ENCODE results near the gene SLCO2B1. TPM values are rescaled to one million over a fixed set of nuclear protein-coding genes. Genes with fewer than 3 reads are reported as not detected.

The SLCO2B1 gene
- total and polyA plus RNA-seq, 2 of the 8 experiments (the other 6 are each of a cell fraction or from before 2014, with no cell fraction given): 0.03 TPM; not detected in 1

GRCh38 chr11:75189108-75189507 lies 38.2 kb downstream of the SLCO2B1 start (continued):
- TF ChIP-seq CHD7 (IDR thresholded peaks at IDR 0.05; ENCODE audit: insufficient replicate concordance, low read length): no peak
- no peak for TF ChIP-seq SIN3A (conservative IDR thresholded peaks at IDR 0.05 in 1 of 2, IDR thresholded peaks at IDR 0.05 in 1 of 2; ENCODE audit: low read depth in 1 of 2, low read length in 2 of 2)
- no peak for TF ChIP-seq EP300 (IDR thresholded peaks at IDR 0.05; ENCODE audit: borderline replicate concordance in 1 of 2, low read depth in 2 of 2, low read length in 2 of 2)
- no peak for TF ChIP-seq EGR1 (IDR thresholded peaks at IDR 0.05; ENCODE audit: borderline replicate concordance, low read depth, low read length)
- no peak for TF ChIP-seq MAX (IDR thresholded peaks at IDR 0.05)
- TF ChIP-seq POLR2A (IDR thresholded peaks at IDR 0.05; ENCODE audit: control extremely low read depth in 1 of 2, low read depth in 2 of 2, low read length in 2 of 2): no peak
- no peak for TF ChIP-seq CBX5 (IDR thresholded peaks at IDR 0.05; ENCODE audit: low read depth, low read length)
- TF ChIP-seq JUND (IDR thresholded peaks at IDR 0.05; ENCODE audit: low read length): no peak
- no peak for TF ChIP-seq CHD2 (IDR thresholded peaks at IDR 0.05; ENCODE audit: low read length)
- no peak for TF ChIP-seq ASH2L (IDR thresholded peaks at IDR 0.05; ENCODE audit: low read length)

Measured in H1 (cell line).